ENCODE results near the gene EIF4H. TPM values are rescaled to one million over a fixed set of nuclear protein-coding genes. Genes with fewer than 3 reads are reported as not detected.
"Not testable (repeated sequence)": the region's sequence is repeated elsewhere in the genome, so short reads cannot be mapped to it uniquely, and the experiment has no call there.

Gene EIF4H
- total RNA-seq, 4 donors from 2014 or later: 131 to 172 (median 149) TPM

- Histone ChIP-seq H3K9me3 (no peaks in the 10 kb centered on the region), H3K27ac (no peak overlapping the region), H3K27me3 (no peaks in the 10 kb centered on the region), H3K36me3 (no peaks in the 10 kb centered on the region), H3K4me1 (no peaks in the 10 kb centered on the region), H3K4me3 (no peak overlapping the region)
- TF ChIP-seq POLR2A (IDR thresholded peaks at IDR 0.05) (no peak), CTCF (IDR thresholded peaks at IDR 0.05) (no peak)
- no peak for DNase-seq
These were observed 8.1 kb upstream of the EIF4H start for GRCh38 chr7:74165867-74166593.

GRCh38 chr7:74167324-74167723, 6.8 kb upstream of the EIF4H start:
- not testable (repeated sequence) for H3K4me3 ChIP-seq, H3K36me3 ChIP-seq, H3K27me3 ChIP-seq, H3K27ac ChIP-seq, H3K4me1 ChIP-seq, H3K9me3 ChIP-seq
- peak in 2 of 3 donors; percentile 50 to 51 for DNase-seq

- Histone ChIP-seq H3K27ac (peak overlapping the region; percentile 88 to 99 (median 94)), H3K9me3 (no peaks in the 10 kb centered on the region), H3K27me3 (no peaks in the 10 kb centered on the region), H3K4me1 (peaks cover 0 to 39% (median 10%) of the 10 kb centered on the region in 4 donors), H3K36me3 (no peaks in the 10 kb centered on the region), H3K4me3 (peak overlapping the region in 3 of 4 donors; percentile 94 to 99 (median 94))
- no peak for DNase-seq
- TF ChIP-seq CTCF (IDR thresholded peaks at IDR 0.05) (no peak), POLR2A (IDR thresholded peaks at IDR 0.05) (no peak)
These were observed 1.1 kb upstream of the EIF4H start for GRCh38 chr7:74173074-74173473.

GRCh38 chr7:74173491-74173865, 678 bp upstream of the EIF4H start:
- Histone ChIP-seq H3K36me3 (no peaks in the 10 kb centered on the region), H3K9me3 (no peaks in the 10 kb centered on the region), H3K27me3 (no peaks in the 10 kb centered on the region), H3K27ac (peak overlapping the region; percentile 88 to 99 (median 94)), H3K4me1 (peaks cover 0 to 43% (median 11%) of the 10 kb centered on the region in 4 donors), H3K4me3 (peak overlapping the region; percentile 83 to 99 (median 94))
- DNase-seq: no peak
- no peak for TF ChIP-seq POLR2A (IDR thresholded peaks at IDR 0.05)
- TF ChIP-seq CTCF (IDR thresholded peaks at IDR 0.05): no peak

GRCh38 chr7:74174606-74175082, 488 bp downstream of the EIF4H start:
- peaks cover 0 to 52% (median 11%) of the 10 kb centered on the region in 4 donors for H3K4me1 ChIP-seq
- peak; percentile 28 to 71 (median 58) for DNase-seq
- H3K27ac ChIP-seq: peak overlapping the region; percentile 88 to 99 (median 94)
- peak overlapping the region; percentile 83 to 99 (median 94) for H3K4me3 ChIP-seq
- H3K9me3 ChIP-seq: no peaks in the 10 kb centered on the region
- H3K27me3 ChIP-seq: no peaks in the 10 kb centered on the region
- TF ChIP-seq POLR2A (IDR thresholded peaks at IDR 0.05): no peak
- peak in 1 of 6 experiments; percentile 7 for TF ChIP-seq CTCF (IDR thresholded peaks at IDR 0.05)
- H3K36me3 ChIP-seq: peaks cover 0 to 4% (median 0%) of the 10 kb centered on the region in 3 donors

GRCh38 chr7:74175340-74175739, 1.2 kb downstream of the EIF4H start:
- Histone ChIP-seq H3K27ac (peak overlapping the region; percentile 44 to 96 (median 90)), H3K27me3 (no peaks in the 10 kb centered on the region), H3K9me3 (no peaks in the 10 kb centered on the region), H3K36me3 (peaks cover 0 to 4% (median 0%) of the 10 kb centered on the region in 3 donors), H3K4me1 (peaks cover 0 to 58% (median 11%) of the 10 kb centered on the region in 4 donors), H3K4me3 (peak overlapping the region; percentile 83 to 99 (median 94))
- DNase-seq: no peak
- no peak for TF ChIP-seq CTCF (IDR thresholded peaks at IDR 0.05)
- TF ChIP-seq POLR2A (IDR thresholded peaks at IDR 0.05): no peak

All from Peyer's patch (tissue), 4 donors.